Psoas muscle (tissue), 8 donors: ENCODE data around the gene SYT7. TPM values are rescaled to one million over a fixed set of nuclear protein-coding genes. Genes with fewer than 3 reads are reported as not detected.
A peak's percentile ranks its signal among the peaks of the same experiment; 100 is the strongest.
"Not testable (repeated sequence)": the region's sequence is repeated elsewhere in the genome, so short reads cannot be mapped to it uniquely, and the experiment has no call there.

Source experiments
- ATAC-seq, 4 donors: fragments of 200-7000 bp; cut with Tn5 transposase; one replicate each; pipeline ENCODE4 v1.9.1; 2020; ENCODE audit warnings: moderate library complexity in 3 of 4, mild to moderate bottlenecking in 2 of 4
- DNase-seq, 2 donors: peaks; one replicate each; pipeline ENCODE4 v3.0.0-alpha.2; 2020
- H3K27ac ChIP-seq: fragments of 200-600 bp; one replicate; pipeline ENCODE4 v1.8.0; 2022
- H3K27me3 ChIP-seq, 3 donors: fragments of 200-600 bp in 1 of 3; one replicate each; pipeline versions ENCODE4 v1.6.1 to v1.8.0; 2013 to 2022; ENCODE audit warnings: low read length in 2 of 3, mild to moderate bottlenecking in 2 of 3, moderate library complexity in 1 of 3; ENCODE audit not compliant: insufficient read depth in 3 of 3
- H3K36me3 ChIP-seq, 2 donors: fragments of 200-600 bp in 1 of 2; one replicate each; pipeline versions ENCODE4 v1.6.1 to v1.8.0; 2013 to 2022; ENCODE audit warnings: low read depth in 1 of 2, mild to moderate bottlenecking in 1 of 2, moderate library complexity in 1 of 2; ENCODE audit not compliant: insufficient read depth in 1 of 2
- H3K4me1 ChIP-seq: fragments of 200-600 bp; one replicate; pipeline ENCODE4 v1.8.0; 2022
- H3K4me3 ChIP-seq: fragments of 200-600 bp; one replicate; pipeline ENCODE4 v1.8.0; 2022; ENCODE audit warnings: mild to moderate bottlenecking
- H3K9me3 ChIP-seq: fragments of 200-600 bp; one replicate; pipeline ENCODE4 v1.8.0; 2022
- WGBS, 3 donors: extraction: QIAGEN DNeasy Blood & Tissue Kit; methylation state at CpG; one replicate each; pipeline versions ENCODE4 v1.1.6 to v1.1.7; 2013; 5-methylcytosine and 5-hydroxymethylcytosine counted together
- intact Hi-C, 2 donors: fragments of 100-400 bp; cut with DNase I; formaldehyde crosslinking; loops; one replicate each; pipeline versions ENCODE4 v1.11.0 to v1.14.2; 2022
- polyA plus RNA-seq, 3 donors: library from polyadenylated mRNA; stranded (reverse); fragments of 200-250 nt; gene quantifications; one replicate each; pipeline ENCODE4 v1.2.3, GENCODE V29; 2013
- total RNA-seq, 4 donors: library from RNA; stranded (reverse); fragmentation: NEBNext Ultra II Directional in 2 of 4; extraction: Animal tissue kit (Norgen Biotek cat#: 25700) in 2 of 4; gene quantifications; one replicate each; pipeline versions ENCODE4 v1.2.1 to v1.2.4, GENCODE V29; 2021 to 2023
- TF ChIP-seq, protein P1 (sequence below): fragments of 200-600 bp; IDR thresholded peaks from one replicate; pipeline ENCODE4 v1.8.0; 2022; ENCODE audit warnings: antibody characterized with exemption
- donor health status: healthy with polysubstance abuse.
- donor health status: DM: no; HTN: no; CAD: no; lungs with moderate emphysema.
- donor health status: Bipolar disorder and iron deficiency.
- donor health status: healthy.
- donor health status: DM: yes; HTN: yes; CAD: no.
- donor health status: DM: no; HTN: no; CAD: no.
- donor health status: DM: no; HTN: no; CAD: no.
- donor health status: DM: yes; HTN: yes; CAD: no.

The SYT7 gene
- total and polyA plus RNA-seq, 7 donors = 0.96 to 3.5 (median 2.1) TPM

DNA sequence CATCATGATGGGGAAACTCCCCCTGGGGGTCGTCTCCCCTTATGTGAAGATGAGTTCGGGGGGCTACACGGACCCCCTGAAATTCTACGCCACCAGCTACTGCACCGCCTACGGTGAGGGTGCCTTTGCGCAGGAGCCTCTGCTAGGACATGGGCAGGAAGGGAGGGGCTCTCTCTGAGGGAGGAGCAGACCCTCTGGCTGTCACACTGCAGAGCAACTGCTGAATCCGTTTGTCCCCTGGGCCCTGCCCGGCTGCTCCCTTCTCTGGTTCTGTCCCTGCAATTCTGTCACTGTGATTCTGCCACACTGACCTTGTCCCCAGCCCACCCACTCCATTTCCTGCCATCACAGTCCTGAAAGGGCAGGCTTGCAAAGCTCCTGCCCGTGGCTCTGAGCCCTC is 99.1 kb downstream of the SYT7 start:
- no peaks in the 10 kb centered on the region for H3K36me3 ChIP-seq
- ATAC-seq = no peak
- WGBS, 3 donors = 34 to 61% (median 47%) methylated on average over 4 to 10 of the region's 10 CpGs
- H3K4me3 ChIP-seq = no peak overlapping the region
- no peak overlapping the region for H3K27ac ChIP-seq
- intact Hi-C loops = loop anchor here in 1 of 2 donors (2.0 kb wide), 1 partner anchor 35 kb away; no protein-coding TSS in a partner anchor
- no peak for DNase-seq
- H3K9me3 ChIP-seq = no peaks in the 10 kb centered on the region
- TF ChIP-seq, protein P1, sequence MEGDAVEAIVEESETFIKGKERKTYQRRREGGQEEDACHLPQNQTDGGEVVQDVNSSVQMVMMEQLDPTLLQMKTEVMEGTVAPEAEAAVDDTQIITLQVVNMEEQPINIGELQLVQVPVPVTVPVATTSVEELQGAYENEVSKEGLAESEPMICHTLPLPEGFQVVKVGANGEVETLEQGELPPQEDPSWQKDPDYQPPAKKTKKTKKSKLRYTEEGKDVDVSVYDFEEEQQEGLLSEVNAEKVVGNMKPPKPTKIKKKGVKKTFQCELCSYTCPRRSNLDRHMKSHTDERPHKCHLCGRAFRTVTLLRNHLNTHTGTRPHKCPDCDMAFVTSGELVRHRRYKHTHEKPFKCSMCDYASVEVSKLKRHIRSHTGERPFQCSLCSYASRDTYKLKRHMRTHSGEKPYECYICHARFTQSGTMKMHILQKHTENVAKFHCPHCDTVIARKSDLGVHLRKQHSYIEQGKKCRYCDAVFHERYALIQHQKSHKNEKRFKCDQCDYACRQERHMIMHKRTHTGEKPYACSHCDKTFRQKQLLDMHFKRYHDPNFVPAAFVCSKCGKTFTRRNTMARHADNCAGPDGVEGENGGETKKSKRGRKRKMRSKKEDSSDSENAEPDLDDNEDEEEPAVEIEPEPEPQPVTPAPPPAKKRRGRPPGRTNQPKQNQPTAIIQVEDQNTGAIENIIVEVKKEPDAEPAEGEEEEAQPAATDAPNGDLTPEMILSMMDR = no peak
- H3K27me3 ChIP-seq = peaks cover 0 to 12% (median 7%) of the 10 kb centered on the region in 3 donors
- peaks cover 10% of the 10 kb centered on the region for H3K4me1 ChIP-seq

DNA sequence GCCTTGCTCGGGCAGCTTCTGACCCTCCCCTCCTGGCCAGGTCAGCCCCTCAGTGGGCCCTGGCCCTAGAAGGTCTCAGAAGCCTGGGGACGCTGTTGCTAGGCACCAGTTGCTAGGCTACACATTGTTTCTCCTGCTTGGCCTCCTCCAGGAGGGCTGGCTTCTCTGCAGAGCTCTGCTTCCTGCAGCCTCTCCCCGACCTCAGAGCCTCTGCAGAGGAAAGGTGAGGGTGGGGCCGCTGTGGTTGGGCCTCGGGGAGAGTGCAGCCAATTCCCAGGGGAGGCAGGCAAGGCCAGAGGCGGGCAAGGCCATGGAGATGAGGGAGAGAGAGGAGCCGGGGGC is 99.9 kb downstream of the SYT7 start:
- WGBS, 3 donors = 27 to 34% (median 32%) methylated on average over 7 of the region's 7 CpGs
- H3K27me3 ChIP-seq = peaks cover 0 to 12% (median 7%) of the 10 kb centered on the region in 3 donors
- no peak overlapping the region for H3K27ac ChIP-seq
- no peak for ATAC-seq
- H3K4me1 ChIP-seq = peaks cover 10% of the 10 kb centered on the region
- H3K4me3 ChIP-seq = no peak overlapping the region
- no peaks in the 10 kb centered on the region for H3K36me3 ChIP-seq
- TF ChIP-seq, protein P1 = no peak
- no peak for DNase-seq
- H3K9me3 ChIP-seq = no peaks in the 10 kb centered on the region
- intact Hi-C loops = loop anchor here in 1 of 2 donors (2.0 kb wide), 1 partner anchor 36 kb away; no protein-coding TSS in a partner anchor

DNA sequence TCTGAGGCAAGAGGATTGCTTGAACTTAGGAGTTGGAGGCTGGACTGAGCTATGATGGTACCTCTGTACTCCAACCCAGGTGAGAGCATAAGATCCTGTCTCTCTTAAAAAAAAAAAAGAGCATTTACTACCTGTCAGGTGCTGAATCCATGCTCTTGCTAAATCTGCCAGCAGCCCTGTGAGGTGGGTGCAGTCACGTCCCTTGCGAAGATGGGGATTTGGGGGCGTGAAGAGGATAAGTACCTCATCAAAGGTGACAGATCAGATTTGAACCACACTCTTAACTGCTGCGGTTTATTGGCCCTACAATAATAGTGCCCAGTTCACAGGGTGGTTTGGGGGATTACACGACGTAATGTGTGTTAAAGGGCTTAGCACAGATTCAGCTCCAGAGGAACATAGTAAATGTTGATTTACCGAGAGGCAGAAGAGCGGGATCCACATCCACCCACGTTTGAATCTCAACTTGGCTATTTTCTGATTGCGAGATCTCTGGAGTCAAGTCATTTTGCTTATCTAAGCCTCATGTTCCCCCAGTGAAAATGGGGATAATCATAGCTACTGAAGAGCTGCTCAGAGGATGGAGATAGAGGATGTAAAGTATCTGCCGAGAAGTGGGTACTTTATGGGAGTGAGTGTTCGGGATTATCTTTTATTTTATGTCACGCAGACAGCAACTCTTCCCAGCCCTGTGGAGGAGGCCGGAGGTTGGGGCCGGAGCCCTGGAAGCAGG is 100.4 kb downstream of the SYT7 start:
- intact Hi-C loops = loop anchor here in 1 of 2 donors (2.0 kb wide), 1 partner anchor 36 kb away; no protein-coding TSS in a partner anchor
- peaks cover 0 to 12% (median 7%) of the 10 kb centered on the region in 3 donors for H3K27me3 ChIP-seq
- no peaks in the 10 kb centered on the region for H3K36me3 ChIP-seq
- TF ChIP-seq, protein P1 = no peak
- H3K4me3 ChIP-seq = no peak overlapping the region
- ATAC-seq (no peak), DNase-seq (no peak)
- WGBS, 3 donors = 70 to 71% (median 70%) methylated on average over 15 of the region's 15 CpGs
- peaks cover 10% of the 10 kb centered on the region for H3K4me1 ChIP-seq
- H3K9me3 ChIP-seq = no peaks in the 10 kb centered on the region
- H3K27ac ChIP-seq = no peak overlapping the region

DNA sequence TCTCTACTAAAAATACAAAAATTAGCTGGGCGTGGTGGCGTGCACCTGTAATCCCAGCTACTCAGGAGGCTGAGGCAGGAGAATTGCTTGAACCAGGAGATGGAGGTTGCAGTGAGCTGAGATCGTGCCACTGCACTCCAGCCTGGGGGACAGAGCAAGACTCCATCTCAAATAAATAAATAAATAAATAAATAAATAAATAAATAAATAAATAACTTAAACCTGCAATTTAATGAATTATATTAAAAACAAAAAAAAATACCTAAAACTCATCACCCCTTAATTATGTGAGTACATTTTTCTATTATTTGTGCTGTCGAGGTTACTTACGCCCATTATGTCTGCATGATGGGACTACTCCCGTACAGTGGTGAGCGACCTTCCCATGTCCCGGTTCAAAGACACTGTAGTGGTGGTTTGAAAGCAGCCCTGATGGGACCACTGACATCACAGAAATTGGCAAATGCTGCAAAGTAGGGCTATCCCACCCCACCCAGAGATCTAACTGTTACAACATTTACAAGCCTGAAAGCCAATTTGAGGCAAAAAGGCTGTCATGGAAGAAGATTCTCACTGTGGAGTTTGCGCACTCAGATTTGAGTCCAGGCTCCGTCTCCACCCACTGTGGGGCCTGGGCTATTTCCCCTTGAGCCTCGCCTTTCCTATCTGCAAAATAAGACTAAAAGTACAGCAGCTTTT is 101.4 kb downstream of the SYT7 start:
- WGBS, 3 donors = 86 to 94% (median 90%) methylated on average over 11 of the region's 11 CpGs
- DNase-seq, ATAC-seq, H3K36me3 ChIP-seq, H3K9me3 ChIP-seq, H3K4me3 ChIP-seq, H3K27ac ChIP-seq, H3K4me1 ChIP-seq: not testable (repeated sequence)
- H3K27me3 ChIP-seq = peaks cover 0 to 12% (median 7%) of the 10 kb centered on the region in 3 donors
- intact Hi-C loops = loop anchor here (2.0 to 10.0 kb wide), 3 partner anchors 37 to 255 kb away; no protein-coding TSS in a partner anchor

DNA sequence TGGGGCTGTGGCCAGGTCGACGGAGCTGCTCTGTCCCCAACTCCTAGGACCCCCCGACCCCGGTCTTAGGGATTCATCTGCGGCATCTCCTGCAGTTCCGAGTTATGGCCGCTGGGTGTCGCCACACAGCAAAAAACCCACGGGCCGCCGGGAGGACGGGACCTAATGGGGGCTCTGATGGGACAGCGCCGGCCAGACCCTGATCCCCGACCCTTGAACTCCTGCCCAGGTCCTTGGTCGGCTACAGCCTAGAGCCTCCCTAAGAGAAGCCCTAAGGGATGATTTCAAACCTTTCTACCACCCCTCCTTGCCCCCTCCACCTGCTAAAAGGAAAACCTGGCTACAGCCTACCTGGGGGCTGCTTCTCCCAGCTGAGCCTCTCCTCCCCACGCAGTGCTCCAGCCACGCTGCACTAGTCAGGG is 103.1 kb downstream of the SYT7 start:
- Histone ChIP-seq H3K4me3 (no peak overlapping the region), H3K27ac (no peak overlapping the region), H3K27me3 (peaks cover 0 to 12% (median 7%) of the 10 kb centered on the region in 3 donors), H3K4me1 (peaks cover 11% of the 10 kb centered on the region), H3K36me3 (no peaks in the 10 kb centered on the region), H3K9me3 (peaks cover 3% of the 10 kb centered on the region)
- ATAC-seq (peak; percentile 42 to 64 (median 55)), DNase-seq (peak; percentile 62 to 79)
- TF ChIP-seq, protein P1 = peak; percentile 96
- 1 to 3% (median 1%) methylated on average over 18 of the region's 18 CpGs for WGBS, 3 donors
- intact Hi-C loops = loop anchor here (1.0 to 10.0 kb wide), 3 partner anchors 40 to 257 kb away; no protein-coding TSS in a partner anchor
